HG02885 (cell line): ENCODE measurements around the gene TNFSF8.

ENCODE experiments used
- ATAC-seq: cut with Tn5 transposase; IDR thresholded peaks from one replicate; pipeline ENCODE4 v1.9.1; 2021; ENCODE audit warnings: mild to moderate bottlenecking; ENCODE audit not compliant: unreplicated experiment, poor library complexity

TNFSF8 gene

DNA sequence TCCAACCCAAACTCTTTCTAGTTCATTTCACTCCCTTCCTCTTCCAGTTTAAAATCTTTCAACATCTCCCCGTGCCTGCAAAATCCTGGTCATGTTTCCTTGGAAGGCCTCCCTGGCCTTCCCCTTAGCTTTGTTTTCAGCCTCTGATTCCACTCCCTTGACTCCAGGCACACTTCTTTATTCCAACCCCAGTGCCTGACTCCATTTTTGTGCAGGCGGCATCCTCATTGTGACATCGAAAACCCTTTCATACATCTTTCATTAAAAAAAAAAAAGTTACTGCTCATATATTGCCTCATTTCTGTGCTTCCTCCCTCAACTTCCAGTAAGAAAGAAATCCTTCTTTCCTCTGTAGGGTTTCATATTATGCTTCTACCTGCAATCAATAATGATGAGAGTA is 7.1 kb upstream of the TNFSF8 start:
- no peak for ATAC-seq

DNA sequence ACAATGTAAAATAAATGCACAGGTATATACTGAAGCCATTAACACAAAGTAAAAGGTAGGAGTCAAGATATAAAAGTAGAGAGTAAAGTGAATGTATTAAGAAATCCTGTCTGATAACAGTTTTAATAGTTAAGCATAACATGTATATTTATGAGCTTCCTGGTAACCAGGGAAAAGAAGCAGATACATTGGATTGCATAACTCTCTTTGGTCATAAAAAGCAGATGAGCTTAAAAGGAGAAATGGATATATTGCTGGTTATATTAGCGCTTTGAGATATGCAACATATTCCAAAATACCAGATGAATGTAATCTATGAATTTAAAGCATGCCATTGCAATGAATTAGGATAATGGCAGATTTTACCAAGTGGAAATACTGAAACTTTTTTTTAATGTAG is 6.2 kb upstream of the TNFSF8 start:
- ATAC-seq: no peak

DNA sequence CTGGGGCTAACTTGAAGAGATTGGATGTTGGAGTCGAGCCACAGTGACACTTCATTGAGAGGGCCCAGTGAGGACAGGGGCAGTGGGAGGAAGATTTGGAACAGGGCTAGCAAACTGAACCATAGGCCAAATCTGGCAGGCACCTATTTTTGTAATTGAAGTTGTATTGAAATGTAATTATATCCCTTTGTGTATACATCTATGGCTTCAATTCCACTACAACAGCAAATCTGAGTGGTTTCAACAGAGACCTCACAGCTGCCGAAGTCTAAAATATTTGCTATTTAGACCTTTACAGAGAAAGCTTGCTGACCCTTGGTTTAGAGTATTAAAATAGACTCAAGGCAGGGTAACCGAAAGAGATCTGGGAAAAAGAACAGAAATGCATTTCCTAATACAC is 4.7 kb upstream of the TNFSF8 start:
- ATAC-seq: no peak

GRCh38 chr9:114932502-114932901 is 2.1 kb upstream of the TNFSF8 start:
- no peak for ATAC-seq

DNA sequence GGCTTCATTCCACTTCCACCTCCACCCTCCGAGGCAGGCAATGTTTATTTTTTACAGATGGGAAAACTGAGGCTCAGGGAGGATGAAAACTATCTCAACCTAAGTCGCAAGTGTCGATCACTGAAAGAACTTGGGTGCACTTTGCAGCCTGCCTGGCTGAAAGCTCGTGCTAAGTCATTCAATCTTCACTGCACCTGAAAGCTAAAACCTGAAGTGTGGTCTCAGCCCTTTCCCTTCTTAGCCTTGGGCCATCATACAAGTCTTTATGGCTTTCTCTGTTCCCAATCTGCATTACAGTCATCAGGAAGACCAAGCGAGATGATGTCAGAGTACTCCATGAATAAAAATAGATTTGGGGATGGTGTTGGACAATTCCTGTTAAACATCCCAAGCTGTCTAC is 1.0 kb upstream of the TNFSF8 start:
- no peak for ATAC-seq

GRCh38 chr9:114929201-114929600 is 1.2 kb downstream of the TNFSF8 start:
- ATAC-seq: no peak

DNA sequence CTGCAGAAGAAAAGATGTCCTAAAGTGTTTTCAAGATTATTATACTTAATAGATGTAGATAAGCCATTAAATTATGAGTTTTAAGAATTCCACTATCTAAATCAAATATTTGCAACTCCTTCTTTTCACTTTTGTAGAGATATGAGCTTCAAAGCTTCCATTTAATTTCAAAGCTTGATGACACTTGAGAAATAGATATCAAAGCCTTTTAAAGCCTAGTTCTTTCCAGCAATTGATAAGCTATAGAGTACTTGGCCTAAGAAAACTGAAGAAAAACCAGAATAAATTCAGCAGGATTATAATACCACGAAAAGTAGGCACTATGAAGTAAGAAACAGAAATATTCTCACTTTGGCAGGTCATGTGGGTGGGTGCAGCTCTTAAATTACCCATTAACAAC is 1.7 kb downstream of the TNFSF8 start:
- no peak for ATAC-seq

DNA sequence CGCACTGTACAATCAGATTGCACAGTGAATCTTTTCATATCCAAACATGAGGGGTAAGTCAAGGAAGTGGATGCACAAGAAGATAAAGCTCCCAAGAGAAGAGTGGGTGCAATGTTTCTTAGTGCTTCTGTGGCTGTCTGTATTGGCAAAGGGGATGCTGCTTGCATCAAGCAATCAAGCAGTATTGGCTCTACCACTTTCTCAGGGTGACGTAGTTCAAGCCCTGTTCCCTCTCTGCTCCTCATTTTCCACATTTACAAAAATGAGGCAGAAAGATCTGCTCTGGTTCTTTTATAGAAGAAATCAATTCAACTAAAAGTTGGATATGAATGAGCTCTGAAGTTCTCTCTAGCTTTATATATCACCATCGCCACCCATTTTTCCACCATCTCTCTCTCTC is 2.3 kb downstream of the TNFSF8 start:
- ATAC-seq: no peak

- ATAC-seq: no peak
Observed at GRCh38 chr9:114925672-114926071, 4.7 kb downstream of the TNFSF8 start.

GRCh38 chr9:114925039-114925438 is 5.4 kb downstream of the TNFSF8 start:
- no peak for ATAC-seq

DNA sequence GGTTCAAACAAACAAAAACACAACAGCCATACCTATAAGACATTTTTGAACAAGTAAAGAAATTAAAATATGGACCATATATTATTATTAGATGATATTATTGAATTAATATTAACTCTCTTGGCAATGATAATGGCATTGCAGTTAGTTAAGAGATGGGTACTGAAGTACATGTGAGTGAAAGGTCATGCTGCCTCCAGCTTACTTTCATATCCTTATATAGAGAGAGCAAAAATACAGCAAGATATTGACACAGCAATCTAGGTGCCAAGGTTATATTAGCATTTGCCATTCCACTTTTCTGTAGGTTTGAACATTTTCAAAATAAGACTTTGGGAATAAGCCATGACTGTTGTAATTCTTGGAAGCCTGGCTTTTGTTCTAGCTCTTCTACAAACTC is 6.1 kb downstream of the TNFSF8 start:
- no peak for ATAC-seq

- ATAC-seq: no peak
Observed at GRCh38 chr9:114923918-114924317, 6.5 kb downstream of the TNFSF8 start.

- ATAC-seq: no peak
Observed at GRCh38 chr9:114921171-114921570, 9.2 kb downstream of the TNFSF8 start.

GRCh38 chr9:114919611-114920010 is 10.8 kb downstream of the TNFSF8 start:
- no peak for ATAC-seq

DNA sequence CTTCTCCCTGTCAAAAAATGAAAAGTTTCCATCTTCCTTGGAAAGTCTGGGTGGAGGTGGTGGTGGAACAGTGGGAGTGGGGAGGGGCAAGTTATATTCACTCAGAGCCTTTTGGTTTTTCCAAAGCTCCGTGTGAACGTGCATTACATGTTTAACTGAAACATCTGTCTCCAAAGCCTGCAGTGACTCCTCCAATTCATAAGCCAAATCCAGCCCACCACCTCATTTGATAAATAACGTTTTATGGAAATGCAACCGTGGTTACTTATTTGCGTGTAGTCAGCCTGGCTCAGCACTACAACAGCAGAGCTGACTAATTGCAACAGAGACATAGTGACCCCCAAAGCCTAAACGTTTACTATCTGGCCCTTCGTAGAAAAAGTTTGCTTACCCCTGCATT is 13.9 kb downstream of the TNFSF8 start:
- ATAC-seq: no peak

DNA sequence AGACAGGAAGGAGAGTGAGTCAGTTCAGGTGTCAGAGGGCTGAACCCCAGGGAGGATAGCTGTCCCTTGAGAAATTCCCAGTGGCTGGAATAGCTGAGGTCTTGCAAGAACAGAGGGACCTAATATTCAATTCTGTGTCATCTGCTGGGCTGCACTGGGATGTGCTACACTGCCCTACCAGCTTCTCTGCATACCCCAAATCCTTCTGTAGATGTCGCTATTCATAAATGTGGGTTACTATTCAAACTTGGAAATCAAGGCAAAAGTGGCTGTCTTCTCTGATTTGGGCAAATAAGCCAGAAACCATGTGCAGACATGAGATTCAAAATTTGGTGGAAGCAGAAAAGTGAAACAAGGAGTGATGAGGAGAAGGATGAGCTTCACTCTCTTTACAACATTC is 16.3 kb downstream of the TNFSF8 start:
- ATAC-seq: no peak

DNA sequence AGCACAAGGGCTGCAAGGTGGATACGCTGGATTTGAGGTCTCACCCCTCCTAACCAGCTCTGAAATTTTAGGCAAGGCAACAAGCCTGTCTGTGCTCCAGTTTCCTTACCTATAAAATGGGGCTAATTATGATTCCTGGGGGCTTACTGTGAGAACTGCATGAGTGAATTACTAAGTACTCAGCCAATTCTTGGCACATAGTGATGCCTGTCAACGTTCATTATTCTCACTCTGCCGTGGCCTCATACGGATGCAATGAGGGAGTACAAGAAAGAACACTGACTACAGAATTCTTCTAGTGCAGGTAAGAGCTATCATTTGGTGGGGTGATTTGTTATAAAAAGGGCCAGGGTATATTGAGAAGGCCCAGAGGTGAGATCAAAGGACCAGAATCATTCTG is 16.7 kb downstream of the TNFSF8 start:
- ATAC-seq: no peak

DNA sequence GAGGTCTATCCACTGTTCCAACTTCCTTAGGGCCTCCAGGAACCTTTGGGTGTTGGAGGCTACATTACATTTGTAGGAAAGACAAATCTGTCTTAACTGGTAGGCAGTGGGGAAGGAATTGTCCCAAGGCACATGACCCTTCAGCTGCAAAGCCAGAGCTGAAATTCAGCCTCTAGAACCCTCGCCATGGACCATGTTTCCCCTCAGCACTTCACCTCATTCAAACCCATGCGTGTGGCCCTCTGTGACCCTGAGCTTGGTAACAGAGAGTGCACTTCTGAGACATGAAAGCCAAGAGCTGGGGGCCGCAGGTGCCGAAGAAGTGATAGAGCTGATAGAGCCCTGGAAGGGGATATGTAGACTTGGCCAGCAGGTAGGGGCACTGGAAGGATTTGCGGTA is 17.2 kb downstream of the TNFSF8 start:
- no peak for ATAC-seq

GRCh38 chr9:114911167-114911821 is 19.1 kb downstream of the TNFSF8 start:
- no peak for ATAC-seq

- ATAC-seq: no peak
Observed at GRCh38 chr9:114910541-114910940, 19.9 kb downstream of the TNFSF8 start.

DNA sequence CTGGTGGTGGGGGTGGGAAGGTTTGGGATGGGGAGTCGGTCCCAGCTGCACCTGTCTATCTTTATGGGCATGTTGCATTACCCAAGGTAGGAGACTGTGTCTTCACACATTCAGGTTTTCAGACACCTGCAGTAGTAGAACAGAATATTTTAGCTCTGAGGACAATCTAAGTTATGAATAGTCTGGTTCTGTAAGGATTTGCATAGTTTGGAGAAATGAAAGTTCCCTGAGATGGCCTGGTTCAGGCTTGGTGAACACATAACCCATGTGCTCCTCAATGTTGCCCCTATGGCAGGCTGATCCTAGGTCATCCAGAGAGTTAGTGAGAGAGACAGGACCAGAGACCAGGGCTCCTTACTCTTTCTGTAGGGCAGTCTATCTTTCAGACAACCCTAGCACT is 20.7 kb downstream of the TNFSF8 start:
- no peak for ATAC-seq

DNA sequence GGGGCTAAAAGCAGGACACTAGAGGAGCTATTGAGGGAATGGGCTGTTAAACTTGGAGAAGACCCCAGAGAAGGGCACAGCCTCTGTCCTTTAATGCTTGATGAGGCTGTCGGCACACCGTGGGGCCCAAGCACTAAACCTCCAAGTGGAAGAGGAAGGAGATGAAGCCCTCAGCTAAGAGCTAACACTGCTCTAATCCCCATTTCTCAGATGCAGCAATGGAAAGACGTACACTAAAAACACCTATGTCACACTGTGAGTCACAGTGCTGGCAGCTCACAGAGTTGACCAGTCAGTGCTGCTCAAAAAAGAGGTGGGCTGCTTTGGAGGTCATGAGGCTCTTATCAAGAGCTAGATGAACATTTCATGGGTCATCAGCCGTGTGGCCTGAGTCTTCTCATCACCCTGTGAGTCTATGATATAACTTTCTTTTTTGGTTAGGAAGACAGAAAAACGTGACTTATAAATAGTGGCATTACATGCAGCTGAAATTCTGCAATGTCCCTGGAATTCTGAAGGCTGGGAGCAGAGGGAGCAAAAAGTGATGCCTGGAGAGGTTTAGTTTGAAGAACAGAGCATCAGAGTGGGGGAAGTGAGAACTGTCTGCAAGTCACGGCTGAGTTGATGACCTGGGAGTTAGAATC is 21.5 kb downstream of the TNFSF8 start:
- no peak for ATAC-seq
